GDM1 (cell line): ENCODE results near the gene BCKDHB.

Experiments used
- DNase-seq: peaks from one replicate; lab custom pipeline; 2025; lab: John Stamatoyannopoulos, UW

BCKDHB gene

GRCh38 chr6:80151635-80152034 is 45.2 kb downstream of the BCKDHB start:
- DNase-seq, result no peak

GRCh38 chr6:80154160-80154559 is 47.7 kb downstream of the BCKDHB start:
- DNase-seq, result no peak

GRCh38 chr6:80156221-80156620 is 49.8 kb downstream of the BCKDHB start:
- DNase-seq, result no peak

GRCh38 chr6:80158478-80158989 is 52.1 kb downstream of the BCKDHB start:
- DNase-seq, result no peak

GRCh38 chr6:80161434-80161833 is 55.0 kb downstream of the BCKDHB start:
- DNase-seq, result no peak

- no peak for DNase-seq
Measured at GRCh38 chr6:80163754-80164187, 57.3 kb downstream of the BCKDHB start.

- DNase-seq, result no peak
Measured at GRCh38 chr6:80165143-80165542, 58.7 kb downstream of the BCKDHB start.

- DNase-seq, result no peak
Measured at GRCh38 chr6:80165819-80166218, 59.3 kb downstream of the BCKDHB start.

GRCh38 chr6:80170433-80170832 is 64.0 kb downstream of the BCKDHB start:
- no peak for DNase-seq

GRCh38 chr6:80173411-80173810 is 66.9 kb downstream of the BCKDHB start:
- DNase-seq, result no peak

GRCh38 chr6:80174900-80175572 is 68.6 kb downstream of the BCKDHB start:
- DNase-seq, result no peak

GRCh38 chr6:80179695-80180094 is 73.2 kb downstream of the BCKDHB start:
- DNase-seq, result no peak

GRCh38 chr6:80181352-80182081 is 75.0 kb downstream of the BCKDHB start:
- no peak for DNase-seq

GRCh38 chr6:80182308-80182707 is 75.8 kb downstream of the BCKDHB start:
- no peak for DNase-seq

- no peak for DNase-seq
Measured at GRCh38 chr6:80183019-80183795, 76.7 kb downstream of the BCKDHB start.

- DNase-seq, result no peak
Measured at GRCh38 chr6:80185492-80185891, 79.0 kb downstream of the BCKDHB start.

GRCh38 chr6:80186082-80186481 is 79.6 kb downstream of the BCKDHB start:
- DNase-seq, result no peak

- DNase-seq, result no peak
Measured at GRCh38 chr6:80196906-80197305, 90.4 kb downstream of the BCKDHB start.

- no peak for DNase-seq
Measured at GRCh38 chr6:80197474-80197873, 91.0 kb downstream of the BCKDHB start.

GRCh38 chr6:80197986-80198385 is 91.5 kb downstream of the BCKDHB start:
- no peak for DNase-seq

- no peak for DNase-seq
Measured at GRCh38 chr6:80203283-80203682, 96.8 kb downstream of the BCKDHB start.

- DNase-seq, result no peak
Measured at GRCh38 chr6:80205404-80205803, 98.9 kb downstream of the BCKDHB start.

- no peak for DNase-seq
Measured at GRCh38 chr6:80206758-80207157, 100.3 kb downstream of the BCKDHB start.
